DOHH2 (cell line): ENCODE results near the gene GALR2.

Experiments used
- H3F3A ChIP-seq: fragments of 200-600 bp; sonication (generic), shearing (Covaris generic); 2 replicates; pipeline ENCODE4 v1.6.0; 2016; ENCODE audit warnings: antibody characterized with exemption, mild to moderate bottlenecking; ENCODE audit not compliant: control insufficient read depth, insufficient read depth
- H3K27ac ChIP-seq: fragments of 200-600 bp; sonication (generic); 2 replicates; pipeline ENCODE4 v1.5.1; 2014; ENCODE audit warnings: low read depth, mild to moderate bottlenecking, low read length, moderate library complexity
- H3K27me3 ChIP-seq: fragments of 200-600 bp; sonication (generic); 2 replicates; pipeline ENCODE4 v1.6.1; 2014; ENCODE audit warnings: mild to moderate bottlenecking, low read length, mixed read lengths; ENCODE audit not compliant: control insufficient read depth
- H3K36me3 ChIP-seq: fragments of 200-600 bp; sonication (generic); 2 replicates; pipeline ENCODE4 v1.6.1; 2014; ENCODE audit warnings: mild to moderate bottlenecking, low read length, moderate library complexity, mixed read lengths; ENCODE audit not compliant: control insufficient read depth
- H3K4me1 ChIP-seq: fragments of 200-600 bp; sonication (generic); 2 replicates; pipeline ENCODE4 v1.6.1; 2014; ENCODE audit warnings: mild to moderate bottlenecking, low read length, mixed read lengths; ENCODE audit not compliant: control insufficient read depth
- H3K4me2 ChIP-seq: fragments of 200-600 bp; sonication (generic); 2 replicates; pipeline ENCODE4 v1.6.0; 2014; ENCODE audit warnings: mild to moderate bottlenecking, low read length, moderate library complexity
- H3K4me3 ChIP-seq: fragments of 200-600 bp; sonication (generic); 2 replicates; pipeline ENCODE4 v1.5.1; 2014; ENCODE audit warnings: mild to moderate bottlenecking, low read length, mixed read lengths
- H3K79me2 ChIP-seq: fragments of 200-600 bp; sonication (generic); 2 replicates; pipeline ENCODE4 v1.6.1; 2014; ENCODE audit warnings: mild to moderate bottlenecking, low read length, mixed read lengths; ENCODE audit not compliant: control insufficient read depth
- H3K9me2 ChIP-seq: fragments of 200-600 bp; sonication (generic); replicated peaks from 2 replicates; pipeline ENCODE4 v1.6.1; 2014; ENCODE audit warnings: mild to moderate bottlenecking, low read length, mixed read lengths; ENCODE audit not compliant: control insufficient read depth
- H3K9me3 ChIP-seq: fragments of 200-600 bp; sonication (generic); 2 replicates; pipeline ENCODE4 v1.6.1; 2014; ENCODE audit warnings: antibody characterized with exemption, low read length, mixed read lengths; ENCODE audit not compliant: control insufficient read depth, insufficient read depth
- H4K20me1 ChIP-seq: fragments of 200-600 bp; sonication (generic); 2 replicates; pipeline ENCODE4 v1.6.0; 2014; ENCODE audit warnings: low read depth, mild to moderate bottlenecking, antibody characterized with exemption, low read length, moderate library complexity; ENCODE audit not compliant: control insufficient read depth, insufficient read depth
- EZH2phosphoT487 ChIP-seq: fragments of 200-600 bp; sonication (generic); IDR thresholded peaks from 2 replicates; pipeline ENCODE4 v1.6.1; 2017; ENCODE audit warnings: borderline replicate concordance, mild to moderate bottlenecking, antibody characterized with exemption, low read length, moderate library complexity, mixed read lengths
- TF ChIP-seq, protein P1 (sequence below): fragments of 200-600 bp; sonication (generic); IDR thresholded peaks from one replicate; pipeline ENCODE4 v1.5.1; 2014; ENCODE audit warnings: antibody characterized with exemption, mild to moderate bottlenecking, low read depth, low read length; ENCODE audit not compliant: poor library complexity, severe bottlenecking

GALR2 gene

DNA sequence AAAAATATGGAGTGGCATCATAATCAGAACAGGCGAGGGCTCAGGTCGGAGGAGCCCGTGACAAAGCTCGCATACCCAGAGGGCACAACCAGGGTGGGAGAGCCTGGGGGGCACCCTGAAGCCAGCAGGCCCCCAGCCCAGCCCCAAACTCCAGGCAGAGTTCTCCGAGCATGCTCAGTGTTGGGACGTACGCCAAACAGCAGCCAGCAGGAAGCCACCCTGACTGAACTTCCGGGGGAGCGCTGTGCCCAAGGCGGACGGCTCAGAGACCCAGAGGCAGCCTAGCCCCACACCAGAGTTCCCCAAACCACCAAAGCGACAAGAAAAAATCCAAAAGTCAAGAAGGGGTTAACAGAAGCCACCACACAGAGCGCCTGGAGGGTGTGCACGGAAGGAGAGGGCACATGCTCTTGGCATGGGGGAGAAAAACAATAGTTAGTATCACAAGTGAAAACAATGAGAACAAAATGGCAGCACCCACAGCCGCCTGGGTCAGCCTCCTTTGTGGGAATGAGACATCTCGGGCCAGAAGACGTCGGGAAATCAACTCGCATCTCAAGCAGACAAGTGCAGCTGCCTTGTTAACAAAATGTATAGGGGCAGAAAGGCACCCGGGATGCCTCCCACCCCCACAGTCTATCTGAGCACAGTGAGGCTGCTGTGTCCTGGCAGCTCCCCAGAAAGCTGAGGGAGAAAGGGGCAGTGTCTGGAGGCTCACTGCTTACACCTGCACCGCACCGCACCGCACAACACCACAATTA is 17.1 kb downstream of the GALR2 start:
- no peaks in the 10 kb centered on the region for H3K9me3 ChIP-seq
- peaks cover 40% of the 10 kb centered on the region for H3K36me3 ChIP-seq
- H3K4me3 ChIP-seq = no peak overlapping the region
- H3K4me2 ChIP-seq = no peak overlapping the region
- no peaks in the 10 kb centered on the region for H3K4me1 ChIP-seq
- no peaks in the 10 kb centered on the region for H3K27me3 ChIP-seq
- H4K20me1 ChIP-seq = no peaks in the 10 kb centered on the region
- H3K27ac ChIP-seq = no peak overlapping the region
- H3K9me2 ChIP-seq = no peaks in the 10 kb centered on the region
- TF ChIP-seq EZH2phosphoT487 = no peak
- TF ChIP-seq, protein P1, sequence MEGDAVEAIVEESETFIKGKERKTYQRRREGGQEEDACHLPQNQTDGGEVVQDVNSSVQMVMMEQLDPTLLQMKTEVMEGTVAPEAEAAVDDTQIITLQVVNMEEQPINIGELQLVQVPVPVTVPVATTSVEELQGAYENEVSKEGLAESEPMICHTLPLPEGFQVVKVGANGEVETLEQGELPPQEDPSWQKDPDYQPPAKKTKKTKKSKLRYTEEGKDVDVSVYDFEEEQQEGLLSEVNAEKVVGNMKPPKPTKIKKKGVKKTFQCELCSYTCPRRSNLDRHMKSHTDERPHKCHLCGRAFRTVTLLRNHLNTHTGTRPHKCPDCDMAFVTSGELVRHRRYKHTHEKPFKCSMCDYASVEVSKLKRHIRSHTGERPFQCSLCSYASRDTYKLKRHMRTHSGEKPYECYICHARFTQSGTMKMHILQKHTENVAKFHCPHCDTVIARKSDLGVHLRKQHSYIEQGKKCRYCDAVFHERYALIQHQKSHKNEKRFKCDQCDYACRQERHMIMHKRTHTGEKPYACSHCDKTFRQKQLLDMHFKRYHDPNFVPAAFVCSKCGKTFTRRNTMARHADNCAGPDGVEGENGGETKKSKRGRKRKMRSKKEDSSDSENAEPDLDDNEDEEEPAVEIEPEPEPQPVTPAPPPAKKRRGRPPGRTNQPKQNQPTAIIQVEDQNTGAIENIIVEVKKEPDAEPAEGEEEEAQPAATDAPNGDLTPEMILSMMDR = no peak
- H3K79me2 ChIP-seq = no peaks in the 10 kb centered on the region
- H3F3A ChIP-seq = no peaks in the 10 kb centered on the region

DNA sequence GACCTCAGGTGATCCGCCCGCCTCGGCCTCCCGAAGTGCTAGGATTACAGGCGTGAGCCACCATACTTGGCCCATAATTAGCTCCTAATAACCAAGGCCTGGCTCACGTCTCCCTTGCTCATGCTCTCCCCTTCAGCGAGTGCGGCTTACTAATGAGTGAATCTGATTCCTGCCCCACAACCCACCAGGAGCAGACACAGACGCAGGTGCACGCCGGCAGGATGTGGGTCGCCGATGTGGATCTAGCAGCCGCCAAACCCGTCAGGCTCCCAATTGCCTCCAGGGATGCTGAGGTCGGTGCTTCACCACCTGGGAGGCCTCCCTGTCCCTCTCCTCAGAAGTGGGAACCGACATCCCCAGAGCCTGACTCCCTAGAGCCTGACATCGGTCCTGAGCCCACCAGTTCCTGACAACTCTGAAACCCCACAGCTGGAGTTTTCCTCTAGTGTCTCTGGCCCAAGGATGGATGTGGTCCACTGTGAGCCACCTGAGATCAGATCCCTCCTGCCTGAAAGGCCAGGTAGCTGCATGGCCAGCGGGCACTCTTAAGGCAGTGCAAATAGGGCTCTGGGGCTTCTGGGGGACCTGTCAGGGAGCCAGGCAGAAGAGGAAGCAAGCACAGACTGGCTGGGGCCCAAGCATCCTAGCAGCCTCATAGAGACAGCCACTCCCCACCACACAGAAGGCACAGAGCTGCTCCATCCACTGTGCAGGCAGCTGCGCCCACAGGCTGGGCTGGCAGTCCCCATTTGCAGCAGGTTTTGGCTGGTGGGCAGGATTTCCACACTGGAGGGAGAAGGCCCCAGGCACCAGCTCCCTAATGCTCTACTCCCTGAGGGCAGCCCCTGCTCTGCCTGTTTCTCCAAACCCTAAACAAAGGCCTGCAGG is 18.2 kb downstream of the GALR2 start:
- TF ChIP-seq, protein P1 = no peak
- TF ChIP-seq EZH2phosphoT487 = no peak
- Histone ChIP-seq H3K9me2 (no peaks in the 10 kb centered on the region), H3K4me3 (no peak overlapping the region), H3K4me1 (no peaks in the 10 kb centered on the region), H3K9me3 (no peaks in the 10 kb centered on the region), H3K79me2 (no peaks in the 10 kb centered on the region), H3K27me3 (no peaks in the 10 kb centered on the region), H4K20me1 (no peaks in the 10 kb centered on the region), H3K27ac (no peak overlapping the region), H3K36me3 (peaks cover 47% of the 10 kb centered on the region), H3K4me2 (no peak overlapping the region), H3F3A (no peaks in the 10 kb centered on the region)

DNA sequence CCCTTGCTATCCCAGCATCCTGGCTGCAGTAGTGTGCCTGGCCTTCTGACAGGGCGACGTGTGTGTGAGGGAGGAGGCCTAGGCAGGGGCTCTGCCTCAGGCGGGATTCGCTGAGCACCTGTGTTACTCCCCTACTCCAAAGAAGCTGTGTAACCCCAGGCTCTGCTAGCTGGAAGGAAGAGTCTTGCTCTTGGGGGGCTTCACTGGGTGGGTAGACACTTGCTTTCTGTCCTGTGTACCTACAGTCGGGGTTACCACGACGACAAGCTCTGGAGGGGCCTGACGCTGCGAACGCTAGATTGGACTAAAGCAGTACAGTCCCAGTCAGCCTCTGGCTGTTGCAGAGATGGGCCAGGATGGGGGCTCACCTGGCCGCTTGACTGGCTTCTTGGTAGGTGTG is 19.5 kb downstream of the GALR2 start:
- H3K27me3 ChIP-seq = no peaks in the 10 kb centered on the region
- no peaks in the 10 kb centered on the region for H3K9me2 ChIP-seq
- no peaks in the 10 kb centered on the region for H3F3A ChIP-seq
- no peaks in the 10 kb centered on the region for H4K20me1 ChIP-seq
- H3K4me2 ChIP-seq = no peak overlapping the region
- H3K27ac ChIP-seq = no peak overlapping the region
- H3K4me1 ChIP-seq = no peaks in the 10 kb centered on the region
- H3K36me3 ChIP-seq = peaks cover 51% of the 10 kb centered on the region
- no peak overlapping the region for H3K4me3 ChIP-seq
- no peak for TF ChIP-seq EZH2phosphoT487
- TF ChIP-seq, protein P1 = no peak
- H3K9me3 ChIP-seq = no peaks in the 10 kb centered on the region
- H3K79me2 ChIP-seq = no peaks in the 10 kb centered on the region
